Heart right ventricle (tissue), 16 donors: ENCODE results near the gene KIF26B. TPM values are rescaled to one million over a fixed set of nuclear protein-coding genes. Genes with fewer than 3 reads are reported as not detected.

Experiments
- ATAC-seq, 8 donors: fragments of 200-7000 bp; cut with Tn5 transposase; one replicate each; pipeline ENCODE4 v1.9.1; 2020; ENCODE audit warnings: mild to moderate bottlenecking in 8 of 8, moderate library complexity in 8 of 8, moderate number of reproducible peaks in 1 of 8
- DNase-seq, 2 donors: peaks; one replicate each; pipeline ENCODE4 v3.0.0-alpha.2; 2020
- H3K27ac ChIP-seq, 10 donors: fragments of 200-600 bp; sonication (generic) in 2 of 10; one replicate each; pipeline versions ENCODE4 v1.5.0 to v1.8.0; 2020 to 2022; ENCODE audit warnings: mild to moderate bottlenecking in 3 of 10
- H3K27me3 ChIP-seq, 7 donors: fragments of 200-600 bp; one replicate each; pipeline ENCODE4 v1.8.0; 2021 to 2022; ENCODE audit warnings: mild to moderate bottlenecking in 2 of 7
- H3K36me3 ChIP-seq, 9 donors: fragments of 200-600 bp; sonication (generic) in 1 of 9; one replicate each; pipeline versions ENCODE4 v1.5.0 to v1.8.0; 2020 to 2022; ENCODE audit warnings: mild to moderate bottlenecking in 2 of 9
- H3K4me1 ChIP-seq, 9 donors: fragments of 200-600 bp; sonication (generic) in 1 of 9; one replicate each; pipeline versions ENCODE4 v1.5.0 to v1.8.0; 2020 to 2022; ENCODE audit warnings: mild to moderate bottlenecking in 4 of 9
- H3K4me3 ChIP-seq, 10 donors: fragments of 200-600 bp; sonication (generic) in 2 of 10; one replicate each; pipeline versions ENCODE4 v1.5.0 to v1.8.0; 2020 to 2022; ENCODE audit warnings: mild to moderate bottlenecking in 7 of 10, moderate library complexity in 2 of 10
- H3K9me3 ChIP-seq, 11 donors: fragments of 200-600 bp in 10 of 11; sonication (generic) in 2 of 11; one replicate each; pipeline versions ENCODE4 v1.5.0 to v1.8.0; 2013 to 2022; ENCODE audit warnings: mild to moderate bottlenecking in 2 of 11, control low read depth in 1 of 11, moderate library complexity in 1 of 11
- CTCF ChIP-seq, 9 donors: fragments of 200-600 bp; sonication (generic) in 2 of 9; IDR thresholded peaks; one replicate each; pipeline versions ENCODE4 v1.5.0 to v1.8.0; 2021 to 2022; ENCODE audit warnings: antibody characterized with exemption in 9 of 9, mild to moderate bottlenecking in 5 of 9, moderate library complexity in 1 of 9
- WGBS, 2 donors: extraction: QIAGEN DNeasy Blood & Tissue Kit; methylation state at CpG; one replicate each; pipeline ENCODE4 v1.1.7; 2013; ENCODE audit warnings: inconsistent platforms in 1 of 2; 5-methylcytosine and 5-hydroxymethylcytosine counted together
- intact Hi-C, 10 donors: fragments of 100-400 bp; cut with DNase I; formaldehyde crosslinking; loops; one replicate each; pipeline versions ENCODE4 v1.11.1 to v1.14.2; 2022
- polyA plus RNA-seq, 2 donors: library from polyadenylated mRNA; stranded (reverse); fragments of 200-250 nt; gene quantifications; one replicate each; pipeline ENCODE4 v1.2.3, GENCODE V29; 2013
- total RNA-seq, 10 donors: library from RNA; stranded (reverse); fragmentation: NEBNext Ultra II Directional in 3 of 10; extraction: Animal tissue kit (Norgen Biotek cat#: 25700) in 3 of 10; gene quantifications; one replicate each; pipeline versions ENCODE4 v1.2.1 to v1.2.4, GENCODE V29; 2021 to 2023
- donor health status: Arrhythmogenic right ventricular cardiomyopathy.
- donor health status: ischemic (EF 13 %, LVEDD 7.1; RV severe dilation, severe dysfunction).
- donor health status: healthy with polysubstance abuse.
- donor health status: DM: no; HTN: yes; CAD: no.
- donor health status: DM: no; HTN: no; CAD: no.
- donor health status: ischemic (EF 25% LVEDD 6.9; RV normal size, moderate dysfunction).
- donor health status: ischemic (EF 25% LVEDD 5.7; RV mildly dilated, moderate dysfunction).
- donor health status: healthy.
- donor health status: DM: yes; HTN: yes; CAD: no.
- donor health status: Ischemic cardiomyopathy.
- donor health status: ischemic (EF 35%, LVEDD 5.7; RV mildly dilated, moderate dysfunction).
- donor health status: nonischemic (EF 11% LVEDD 7.7; RV severe dilation, severe dysfunction).
- donor health status: DM: yes; HTN: yes; CAD: no.
- donor health status: PGD.
- donor health status: ischemic (EF 29% LVEDD 5.4; RV normal size, mild dysfunction).
- donor health status: nonischemic (EF 23%, LVEDD 6.1; RV moderate dilation, normal function).

Gene KIF26B
- total and polyA plus RNA-seq, 12 donors, result 0.66 to 8.8 (median 2.8) TPM

GRCh38 chr1:245428681-245429080 is 273.9 kb downstream of the KIF26B start:
- intact Hi-C loops, result no loop called here
- H3K4me1 ChIP-seq, result no peaks in the 10 kb centered on the region
- TF ChIP-seq CTCF (IDR thresholded peaks at IDR 0.05), result no peak
- DNase-seq (no peak), ATAC-seq (no peak)
- H3K27me3 ChIP-seq, result peaks cover 0 to 6% (median 0%) of the 10 kb centered on the region in 7 donors
- H3K36me3 ChIP-seq, result no peaks in the 10 kb centered on the region
- WGBS, 2 donors, result 75 to 77% methylated on average over 4 of the region's 4 CpGs
- H3K4me3 ChIP-seq, result no peak overlapping the region
- no peak overlapping the region for H3K27ac ChIP-seq
- no peaks in the 10 kb centered on the region for H3K9me3 ChIP-seq

DNA sequence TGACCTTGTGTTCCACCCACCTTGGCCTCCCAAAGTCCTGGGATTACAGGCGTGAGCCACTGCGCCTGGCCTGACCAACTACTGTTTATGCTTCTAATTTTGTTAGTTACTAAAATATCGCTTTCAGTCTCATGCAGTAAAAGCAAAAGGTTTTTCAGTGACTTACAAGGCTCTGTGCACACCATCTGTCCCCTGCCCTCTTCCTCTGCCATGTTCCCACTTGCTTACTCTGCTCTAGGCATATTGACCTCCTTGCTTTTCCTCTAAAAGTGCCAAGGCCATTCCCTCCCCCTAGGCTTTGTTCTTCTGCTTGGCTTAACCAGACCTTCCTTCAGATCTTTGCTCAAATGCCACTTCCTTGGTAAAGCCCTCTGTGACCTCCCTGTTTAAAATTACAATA is 276.9 kb downstream of the KIF26B start:
- intact Hi-C loops, result no loop called here
- DNase-seq (no peak), ATAC-seq (no peak)
- no peak overlapping the region for H3K27ac ChIP-seq
- no peak for TF ChIP-seq CTCF (IDR thresholded peaks at IDR 0.05)
- H3K36me3 ChIP-seq, result no peaks in the 10 kb centered on the region
- H3K27me3 ChIP-seq, result peaks cover 0 to 19% (median 0%) of the 10 kb centered on the region in 7 donors
- no peaks in the 10 kb centered on the region for H3K4me1 ChIP-seq
- H3K9me3 ChIP-seq, result no peaks in the 10 kb centered on the region
- H3K4me3 ChIP-seq, result no peak overlapping the region
- WGBS, 2 donors, result 95 to 98% methylated on average over 3 of the region's 3 CpGs

DNA sequence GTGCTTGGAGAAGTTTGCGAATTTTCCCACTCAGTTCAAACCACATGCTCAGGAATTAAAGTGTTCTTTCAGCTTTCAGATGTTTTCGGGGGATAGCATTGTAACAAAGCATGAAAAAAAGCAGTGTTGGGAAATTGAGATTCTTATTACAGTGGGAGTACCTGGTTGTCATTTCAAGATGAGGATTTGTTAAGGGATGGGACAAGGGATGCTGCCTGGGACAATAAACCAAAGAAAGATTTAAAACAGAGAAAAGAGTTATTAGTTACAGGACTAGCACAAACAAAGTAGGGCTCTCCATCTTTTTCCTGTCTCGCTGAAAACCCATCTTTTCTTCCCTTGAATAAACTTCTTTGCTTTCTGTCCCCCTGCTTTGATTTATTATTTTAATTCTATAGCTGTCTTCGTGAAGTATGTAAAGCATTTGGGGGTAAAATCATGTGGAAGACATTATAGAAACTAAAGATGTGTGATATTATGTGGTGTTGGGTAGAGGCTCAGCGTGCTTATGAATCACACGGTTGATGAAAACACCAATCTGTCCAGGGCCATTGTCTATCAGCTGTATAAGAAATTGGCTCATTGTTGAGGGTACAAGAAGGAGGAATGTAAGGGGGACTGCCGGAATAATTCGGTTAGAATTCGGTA is 277.6 kb downstream of the KIF26B start:
- intact Hi-C loops, result no loop called here
- Histone ChIP-seq H3K9me3 (no peaks in the 10 kb centered on the region), H3K4me1 (no peaks in the 10 kb centered on the region), H3K36me3 (no peaks in the 10 kb centered on the region), H3K4me3 (no peak overlapping the region), H3K27ac (no peak overlapping the region), H3K27me3 (peaks cover 0 to 19% (median 0%) of the 10 kb centered on the region in 7 donors)
- ATAC-seq, result no peak
- 84 to 91% methylated on average over 9 of the region's 9 CpGs for WGBS, 2 donors
- DNase-seq, result no peak
- no peak for TF ChIP-seq CTCF (IDR thresholded peaks at IDR 0.05)

- Histone ChIP-seq H3K36me3 (no peaks in the 10 kb centered on the region), H3K4me1 (no peaks in the 10 kb centered on the region), H3K27ac (no peak overlapping the region), H3K9me3 (no peaks in the 10 kb centered on the region), H3K4me3 (no peak overlapping the region), H3K27me3 (peaks cover 0 to 19% (median 0%) of the 10 kb centered on the region in 7 donors)
- ATAC-seq (no peak), DNase-seq (no peak)
- WGBS, 2 donors, result 30 to 38% methylated on average over 2 of the region's 2 CpGs
- no peak for TF ChIP-seq CTCF (IDR thresholded peaks at IDR 0.05)
- intact Hi-C loops, result no loop called here
Observed at GRCh38 chr1:245433561-245433960, 278.8 kb downstream of the KIF26B start.
